Fibroblast of lung (primary cell): Measurements from ENCODE around the gene HCLS1. TPM values are rescaled to one million over a fixed set of nuclear protein-coding genes. Genes with fewer than 3 reads are reported as not detected.

Experiments used
- DNase-seq, 2 donors: peaks; one replicate each; pipeline versions ENCODE4 v3.0.0 to v3.0.0-alpha.2; 2010; ENCODE audit warnings: low read depth in 2 of 2
- H2AFZ ChIP-seq: 2 replicates; pipeline ENCODE4 v1.5.1; 2012; ENCODE audit warnings: low read length, control low read depth, inconsistent platforms
- H3K27ac ChIP-seq: 2 replicates; pipeline ENCODE4 v1.5.1; 2011; ENCODE audit warnings: low read length, control low read depth; ENCODE audit not compliant: insufficient read depth
- H3K27me3 ChIP-seq: 2 replicates; pipeline ENCODE4 v1.5.1; 2011; ENCODE audit warnings: mild to moderate bottlenecking, low read length; ENCODE audit not compliant: control insufficient read depth, insufficient read depth
- H3K36me3 ChIP-seq: 2 replicates; pipeline ENCODE4 v1.5.1; 2011; ENCODE audit warnings: low read length; ENCODE audit not compliant: control insufficient read depth, insufficient read depth
- H3K4me1 ChIP-seq: 2 replicates; pipeline ENCODE4 v1.5.1; 2011; ENCODE audit warnings: low read length; ENCODE audit not compliant: control insufficient read depth, insufficient read depth; ENCODE audit errors: extremely low read depth
- H3K4me2 ChIP-seq: 2 replicates; pipeline ENCODE4 v1.5.1; 2011; ENCODE audit warnings: low read length, control low read depth; ENCODE audit not compliant: insufficient read depth; ENCODE audit errors: extremely low read depth
- H3K4me3 ChIP-seq, 4 experiments: fragments of 200-600 bp in 1 of 4; sonication (generic) in 1 of 4; replicated peaks in 1 of 4; 2 replicates each; pipeline ENCODE4 v1.5.1; 2011 to 2016; ENCODE audit warnings: low read length in 4 of 4, low read depth in 3 of 4, mild to moderate bottlenecking in 3 of 4, control low read depth in 2 of 4, inconsistent platforms in 1 of 4, mixed read lengths in 1 of 4; ENCODE audit not compliant: insufficient read depth in 1 of 4; ENCODE audit errors: control extremely low read depth in 1 of 4
- H3K79me2 ChIP-seq: 2 replicates; pipeline ENCODE4 v1.5.1; 2012; ENCODE audit warnings: mild to moderate bottlenecking, low read length, inconsistent platforms; ENCODE audit not compliant: control insufficient read depth, insufficient read depth
- H3K9ac ChIP-seq: 2 replicates; pipeline ENCODE4 v1.5.1; 2011; ENCODE audit warnings: mild to moderate bottlenecking, low read length, control low read depth; ENCODE audit not compliant: insufficient read depth
- H3K9me3 ChIP-seq: 2 replicates; pipeline ENCODE4 v1.5.1; 2012; ENCODE audit warnings: low read depth, low read length; ENCODE audit not compliant: control insufficient read depth, insufficient read depth
- H4K20me1 ChIP-seq: 2 replicates; pipeline ENCODE4 v1.5.1; 2011; ENCODE audit warnings: low read length; ENCODE audit not compliant: control insufficient read depth, insufficient read depth; ENCODE audit errors: extremely low read depth
- EZH2 ChIP-seq: IDR thresholded peaks from 2 replicates; pipeline ENCODE4 v1.5.1; 2012; ENCODE audit warnings: low read length, control low read depth, mild to moderate bottlenecking; ENCODE audit errors: missing control alignments
- polyA minus RNA-seq: library from RNA; depleted of rRNA, polyadenylated mRNA; stranded (reverse); fragments of >200 nt; gene quantifications from 2 replicates; pipeline ENCODE4 v1.2.3, GENCODE V29; 2011; ENCODE audit warnings: low replicate concordance
- polyA plus RNA-seq, 2 donors: library from polyadenylated mRNA; depleted of rRNA in 1 of 2; stranded (reverse) in 1 of 2; unstranded in 1 of 2; fragments of >200 nt; gene quantifications; 2 replicates each; pipeline ENCODE4 v1.2.1, GENCODE V29; 2011 to 2012; ENCODE audit warnings: missing spikeins in 1 of 2
- total RNA-seq: library from RNA; depleted of rRNA; stranded (reverse); fragments of >200 nt; gene quantifications from 2 replicates; pipeline ENCODE4 v1.2.1, GENCODE V29; 2014
- TF ChIP-seq, protein P1 (sequence below), 2 donors: IDR thresholded peaks in 1 of 2; conservative IDR thresholded peaks in 1 of 2; 1 replicate in 1 of 2; 2 replicates in 1 of 2; pipeline ENCODE4 v1.5.1; 2011 to 2012; ENCODE audit warnings: low read length in 2 of 2, control low read depth in 1 of 2, inconsistent platforms in 1 of 2, low read depth in 1 of 2, mild to moderate bottlenecking in 1 of 2

Gene HCLS1, protein sequence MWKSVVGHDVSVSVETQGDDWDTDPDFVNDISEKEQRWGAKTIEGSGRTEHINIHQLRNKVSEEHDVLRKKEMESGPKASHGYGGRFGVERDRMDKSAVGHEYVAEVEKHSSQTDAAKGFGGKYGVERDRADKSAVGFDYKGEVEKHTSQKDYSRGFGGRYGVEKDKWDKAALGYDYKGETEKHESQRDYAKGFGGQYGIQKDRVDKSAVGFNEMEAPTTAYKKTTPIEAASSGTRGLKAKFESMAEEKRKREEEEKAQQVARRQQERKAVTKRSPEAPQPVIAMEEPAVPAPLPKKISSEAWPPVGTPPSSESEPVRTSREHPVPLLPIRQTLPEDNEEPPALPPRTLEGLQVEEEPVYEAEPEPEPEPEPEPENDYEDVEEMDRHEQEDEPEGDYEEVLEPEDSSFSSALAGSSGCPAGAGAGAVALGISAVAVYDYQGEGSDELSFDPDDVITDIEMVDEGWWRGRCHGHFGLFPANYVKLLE
- total RNA-seq = 0.51 and 0.66 TPM in 2 replicates
- 0.40 and 7.7 TPM in 2 replicates for polyA plus RNA-seq
- polyA plus RNA-seq (2012) = 0.76 and 10.6 TPM in 2 replicates
- polyA minus RNA-seq = 2.6 TPM in 1 of 2 replicates, not detected in the other

DNA sequence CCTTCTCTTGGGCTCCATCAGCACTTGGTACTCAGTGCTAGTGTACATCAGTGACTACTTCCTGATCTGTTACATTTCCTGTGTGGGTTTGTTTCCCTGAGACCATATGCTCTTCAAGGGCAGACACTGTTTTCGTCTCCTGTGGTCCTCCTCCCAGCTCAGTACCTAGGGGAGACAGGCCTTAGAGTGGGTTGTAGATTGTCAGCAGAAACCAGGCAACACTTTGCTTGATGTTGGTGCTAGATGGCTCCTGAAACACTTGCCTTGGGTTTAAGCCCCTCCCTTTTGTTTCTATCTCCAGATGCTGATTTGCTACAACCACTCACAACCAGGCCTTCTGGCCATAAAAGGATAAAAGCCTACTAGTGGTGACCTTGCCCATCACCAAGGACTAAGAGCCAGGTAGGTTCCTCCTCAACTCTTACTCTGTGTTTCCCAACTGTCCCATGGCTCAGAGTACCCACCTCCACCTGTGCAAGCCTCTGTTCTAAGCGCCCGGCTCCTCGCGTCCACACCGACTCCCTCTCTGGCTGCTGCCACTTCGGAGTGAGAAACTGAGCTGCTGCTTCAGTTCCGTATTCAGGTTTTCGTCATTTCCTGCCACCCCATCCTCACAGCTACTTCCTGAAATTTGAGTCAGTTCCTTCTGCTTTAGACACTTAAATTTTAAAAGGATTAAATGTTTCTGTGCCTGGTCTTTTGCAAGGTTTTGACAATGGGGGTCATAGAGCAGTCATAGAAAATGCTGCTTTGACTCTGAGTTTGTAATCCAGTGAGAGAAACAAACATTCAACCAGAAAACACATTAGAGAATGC, at the start of gene HCLS1:
TSS of gene HCLS1 (minus strand) at position 548 of the 816 bp plus-strand sequence. CDS start 2,556 bp downstream, outside the sequence.
- Histone ChIP-seq H3K4me1 (no peaks in the 10 kb centered on the region), H4K20me1 (no peaks in the 10 kb centered on the region), H3K27ac (no peak within 1 kb of the TSS), H3K79me2 (no peaks in the 10 kb centered on the region), H2AFZ (no peak within 1 kb of the TSS), H3K27me3 (no peaks in the 10 kb centered on the region), H3K36me3 (peaks cover 5% of the 10 kb centered on the region), H3K4me2 (no peak within 1 kb of the TSS), H3K9ac (no peak within 1 kb of the TSS), H3K4me3 (no peak within 1 kb of the TSS), H3K9me3 (no peaks in the 10 kb centered on the region)
- DNase-seq = no peak
- TF ChIP-seq, protein P1, sequence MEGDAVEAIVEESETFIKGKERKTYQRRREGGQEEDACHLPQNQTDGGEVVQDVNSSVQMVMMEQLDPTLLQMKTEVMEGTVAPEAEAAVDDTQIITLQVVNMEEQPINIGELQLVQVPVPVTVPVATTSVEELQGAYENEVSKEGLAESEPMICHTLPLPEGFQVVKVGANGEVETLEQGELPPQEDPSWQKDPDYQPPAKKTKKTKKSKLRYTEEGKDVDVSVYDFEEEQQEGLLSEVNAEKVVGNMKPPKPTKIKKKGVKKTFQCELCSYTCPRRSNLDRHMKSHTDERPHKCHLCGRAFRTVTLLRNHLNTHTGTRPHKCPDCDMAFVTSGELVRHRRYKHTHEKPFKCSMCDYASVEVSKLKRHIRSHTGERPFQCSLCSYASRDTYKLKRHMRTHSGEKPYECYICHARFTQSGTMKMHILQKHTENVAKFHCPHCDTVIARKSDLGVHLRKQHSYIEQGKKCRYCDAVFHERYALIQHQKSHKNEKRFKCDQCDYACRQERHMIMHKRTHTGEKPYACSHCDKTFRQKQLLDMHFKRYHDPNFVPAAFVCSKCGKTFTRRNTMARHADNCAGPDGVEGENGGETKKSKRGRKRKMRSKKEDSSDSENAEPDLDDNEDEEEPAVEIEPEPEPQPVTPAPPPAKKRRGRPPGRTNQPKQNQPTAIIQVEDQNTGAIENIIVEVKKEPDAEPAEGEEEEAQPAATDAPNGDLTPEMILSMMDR (conservative IDR thresholded peaks at IDR 0.05 in 1 of 2, IDR thresholded peaks at IDR 0.05 in 1 of 2; ENCODE audit: low read depth in 1 of 2, low read length in 2 of 2) = no peak
- no peak for TF ChIP-seq EZH2

- H3K9ac ChIP-seq = no peak overlapping the region
- no peak overlapping the region for H3K4me2 ChIP-seq
- H2AFZ ChIP-seq = no peak overlapping the region
- no peaks in the 10 kb centered on the region for H3K36me3 ChIP-seq
- H3K4me3 ChIP-seq = no peak overlapping the region
- no peaks in the 10 kb centered on the region for H3K79me2 ChIP-seq
- TF ChIP-seq EZH2 = no peak
- no peak overlapping the region for H3K27ac ChIP-seq
- no peaks in the 10 kb centered on the region for H3K4me1 ChIP-seq
- H3K9me3 ChIP-seq = no peaks in the 10 kb centered on the region
- H3K27me3 ChIP-seq = no peaks in the 10 kb centered on the region
- DNase-seq = no peak
- no peaks in the 10 kb centered on the region for H4K20me1 ChIP-seq
Measured at GRCh38 chr3:121710347-121710746, 49.6 kb upstream of the HCLS1 start.

DNA sequence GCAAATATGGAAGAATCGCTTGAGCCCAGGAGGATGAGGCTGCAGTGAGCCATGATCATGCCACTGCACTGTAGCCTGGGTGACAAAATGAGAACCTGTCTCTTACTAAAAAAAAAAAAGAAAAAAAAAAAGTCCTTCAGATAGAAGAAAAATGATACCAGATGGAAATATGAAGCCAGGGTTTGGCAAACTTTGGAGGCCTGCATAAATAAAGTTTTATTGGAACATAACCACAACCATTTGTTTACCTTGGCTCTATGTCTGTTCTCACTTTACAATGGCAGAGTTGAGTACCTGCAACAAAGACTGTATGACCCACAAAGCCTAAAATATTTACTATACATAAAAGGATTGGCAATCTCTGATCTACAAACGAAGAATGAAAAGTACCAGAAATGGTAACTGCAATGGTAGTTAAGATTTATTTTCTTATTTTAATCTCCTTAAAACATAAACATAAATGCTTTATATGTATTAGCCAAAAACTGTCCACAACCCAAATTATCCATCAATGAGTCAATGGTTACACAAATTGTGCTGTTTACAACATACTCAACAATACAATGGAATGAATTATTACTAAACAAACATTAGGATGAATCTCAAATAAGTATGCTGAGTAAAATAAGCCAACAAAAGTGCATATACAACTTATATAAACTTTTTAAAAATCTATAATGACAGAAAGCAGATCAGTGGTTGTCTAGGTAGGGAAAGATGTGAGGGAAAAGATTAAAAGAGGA, 47.0 kb upstream of the HCLS1 start:
- no peak overlapping the region for H2AFZ ChIP-seq
- no peaks in the 10 kb centered on the region for H3K36me3 ChIP-seq
- no peak overlapping the region for H3K27ac ChIP-seq
- TF ChIP-seq EZH2 = no peak
- TF ChIP-seq, protein P1 (conservative IDR thresholded peaks at IDR 0.05 in 1 of 2, IDR thresholded peaks at IDR 0.05 in 1 of 2; ENCODE audit: low read depth in 1 of 2, low read length in 2 of 2) = no peak
- no peaks in the 10 kb centered on the region for H3K79me2 ChIP-seq
- H3K4me2 ChIP-seq = no peak overlapping the region
- no peaks in the 10 kb centered on the region for H3K27me3 ChIP-seq
- H3K4me1 ChIP-seq = no peaks in the 10 kb centered on the region
- DNase-seq = peak; percentile 8 to 22
- no peaks in the 10 kb centered on the region for H4K20me1 ChIP-seq
- no peaks in the 10 kb centered on the region for H3K9me3 ChIP-seq
- H3K4me3 ChIP-seq = no peak overlapping the region
- H3K9ac ChIP-seq = no peak overlapping the region
